IPS-18a (cell line): ENCODE data around the gene IQGAP2.
"Not testable (repeated sequence)": the region's sequence is repeated elsewhere in the genome, so short reads cannot be mapped to it uniquely, and the experiment has no call there.

Experiments
- H3K27ac ChIP-seq: one replicate; pipeline ENCODE4 v1.5.1; 2013; ENCODE audit warnings: low read length
- H3K27me3 ChIP-seq: one replicate; pipeline ENCODE4 v1.6.1; 2013; ENCODE audit warnings: mild to moderate bottlenecking, low read length; ENCODE audit not compliant: control insufficient read depth, insufficient read depth
- H3K36me3 ChIP-seq: one replicate; pipeline ENCODE4 v1.6.1; 2013; ENCODE audit warnings: low read depth, low read length; ENCODE audit not compliant: control insufficient read depth
- H3K4me1 ChIP-seq: one replicate; pipeline ENCODE4 v1.6.1; 2013; ENCODE audit warnings: low read depth, low read length; ENCODE audit not compliant: control insufficient read depth
- H3K4me3 ChIP-seq: one replicate; pipeline ENCODE4 v1.5.1; 2013; ENCODE audit warnings: low read length
- H3K9ac ChIP-seq: one replicate; pipeline ENCODE4 v1.6.1; 2013; ENCODE audit warnings: mild to moderate bottlenecking, low read length, moderate library complexity
- H3K9me3 ChIP-seq: one replicate; pipeline ENCODE4 v1.6.1; 2013; ENCODE audit warnings: low read depth, low read length; ENCODE audit not compliant: control insufficient read depth

The IQGAP2 gene

GRCh38 chr5:76497986-76498717, 95.1 kb downstream of the IQGAP2 start:
- H3K4me3 ChIP-seq = no peak overlapping the region
- no peaks in the 10 kb centered on the region for H3K27me3 ChIP-seq
- H3K27ac ChIP-seq = no peak overlapping the region
- H3K36me3 ChIP-seq = no peaks in the 10 kb centered on the region
- peaks cover 52% of the 10 kb centered on the region for H3K4me1 ChIP-seq
- no peaks in the 10 kb centered on the region for H3K9me3 ChIP-seq
- no peak overlapping the region for H3K9ac ChIP-seq

DNA sequence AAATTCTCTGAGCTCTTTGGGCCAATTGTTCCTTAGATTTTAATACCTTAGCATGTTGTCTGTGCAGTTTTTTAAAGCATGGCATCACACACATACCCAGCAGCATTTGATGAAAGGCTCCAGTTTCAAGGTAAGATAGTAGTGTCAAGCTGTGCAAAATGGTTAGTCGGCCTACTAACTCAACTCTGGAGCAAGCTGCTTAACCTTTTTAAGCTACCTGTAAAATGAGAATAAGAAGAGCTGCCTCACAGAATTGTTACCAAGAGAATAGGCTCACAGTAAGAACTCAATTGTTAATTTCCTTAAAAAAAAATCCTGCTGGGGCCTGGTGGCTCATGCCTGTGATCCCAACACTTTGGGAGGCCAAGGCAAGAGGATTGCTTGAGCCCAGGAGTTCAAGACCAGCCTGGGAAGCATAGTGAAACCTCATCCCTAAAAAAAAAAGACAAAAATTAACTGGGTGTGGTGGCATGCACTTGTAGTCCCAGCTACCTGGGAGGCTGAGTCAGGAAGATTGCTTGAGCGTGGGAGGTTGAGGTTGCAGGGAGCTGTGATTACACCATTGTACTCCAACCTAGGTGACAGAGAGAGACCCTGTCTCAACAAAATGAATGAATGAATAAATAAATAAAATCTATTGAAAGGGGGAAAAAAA, 96.5 kb downstream of the IQGAP2 start:
- peak overlapping the region; percentile 9 for H3K27ac ChIP-seq
- H3K9ac ChIP-seq = no peak overlapping the region
- H3K27me3 ChIP-seq = no peaks in the 10 kb centered on the region
- no peaks in the 10 kb centered on the region for H3K36me3 ChIP-seq
- H3K4me3 ChIP-seq = peak overlapping the region; percentile 0
- peaks cover 50% of the 10 kb centered on the region for H3K4me1 ChIP-seq
- no peaks in the 10 kb centered on the region for H3K9me3 ChIP-seq

GRCh38 chr5:76500633-76501393, 97.7 kb downstream of the IQGAP2 start:
- Histone ChIP-seq H3K27me3 (no peaks in the 10 kb centered on the region), H3K4me1 (peaks cover 43% of the 10 kb centered on the region), H3K9ac (no peak overlapping the region), H3K36me3 (no peaks in the 10 kb centered on the region), H3K9me3 (no peaks in the 10 kb centered on the region), H3K4me3 (no peak overlapping the region), H3K27ac (no peak overlapping the region)

- H3K4me3 ChIP-seq = no peak overlapping the region
- peaks cover 23% of the 10 kb centered on the region for H3K4me1 ChIP-seq
- no peaks in the 10 kb centered on the region for H3K27me3 ChIP-seq
- no peaks in the 10 kb centered on the region for H3K9me3 ChIP-seq
- no peak overlapping the region for H3K27ac ChIP-seq
- no peaks in the 10 kb centered on the region for H3K36me3 ChIP-seq
- no peak overlapping the region for H3K9ac ChIP-seq
Observed at GRCh38 chr5:76503929-76504328, 100.8 kb downstream of the IQGAP2 start.

DNA sequence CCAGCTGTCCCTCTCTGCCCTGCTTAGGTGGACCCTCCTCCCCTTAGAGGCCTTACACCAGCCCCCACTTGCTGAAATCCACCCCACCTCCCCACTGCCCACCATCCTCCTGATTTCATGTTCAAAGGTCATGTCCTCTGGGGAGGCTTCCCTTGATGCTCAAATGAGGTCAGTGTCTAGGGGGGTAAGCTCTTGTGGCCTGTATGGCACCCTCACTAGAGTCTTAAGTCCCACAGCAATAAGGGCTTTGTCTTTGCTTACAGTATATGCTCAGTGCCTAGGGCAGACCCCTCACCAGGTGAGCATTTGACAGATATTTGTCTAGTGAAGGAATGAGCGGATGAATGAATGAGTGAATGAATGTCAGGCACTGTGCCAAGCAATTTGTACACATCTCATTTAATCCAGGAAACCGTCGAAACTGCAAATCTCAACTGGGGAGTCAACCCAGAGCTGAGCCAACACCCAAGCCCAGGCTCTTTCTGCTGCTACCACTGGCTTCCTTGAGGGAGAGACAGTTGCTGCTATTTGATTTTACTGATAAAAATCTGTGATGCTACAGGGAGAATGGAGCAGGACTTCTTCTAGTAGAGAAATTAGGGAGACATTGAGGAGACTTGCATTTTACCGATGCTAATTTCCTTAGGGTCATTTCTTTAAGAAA, 101.9 kb downstream of the IQGAP2 start:
- H3K4me1 ChIP-seq = peaks cover 14% of the 10 kb centered on the region

GRCh38 chr5:76513476-76513875, 110.4 kb downstream of the IQGAP2 start:
- Histone ChIP-seq H3K9ac (no peak overlapping the region), H3K27ac (no peak overlapping the region), H3K4me3 (no peak overlapping the region), H3K36me3 (no peaks in the 10 kb centered on the region), H3K4me1 (peaks cover 14% of the 10 kb centered on the region), H3K9me3 (no peaks in the 10 kb centered on the region), H3K27me3 (no peaks in the 10 kb centered on the region)

More for the DNA sequence above, 101.9 kb downstream of the IQGAP2 start:
- Histone ChIP-seq H3K9ac (no peak overlapping the region), H3K27me3 (no peaks in the 10 kb centered on the region), H3K36me3 (no peaks in the 10 kb centered on the region), H3K27ac (no peak overlapping the region), H3K4me3 (no peak overlapping the region), H3K9me3 (no peaks in the 10 kb centered on the region)

DNA sequence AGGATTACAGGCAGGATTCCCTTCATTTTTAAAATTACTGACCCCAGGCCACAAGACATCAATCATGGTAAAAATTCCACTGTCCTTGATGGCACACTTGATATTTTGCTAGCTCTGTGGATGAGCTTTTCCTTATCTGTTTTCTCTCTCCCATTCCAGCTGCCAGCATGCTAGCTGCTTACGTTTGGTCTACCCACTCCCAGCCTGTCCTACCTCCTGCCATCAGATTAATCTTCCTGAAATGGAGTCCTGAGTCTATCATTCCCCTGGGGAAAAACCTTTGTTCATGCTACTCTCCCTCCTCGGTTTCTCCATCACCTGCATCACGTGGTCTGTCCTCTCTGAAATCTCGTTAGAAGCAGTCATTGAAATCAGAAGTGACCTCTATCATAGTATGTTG, 111.2 kb downstream of the IQGAP2 start:
- H3K4me1 ChIP-seq = peaks cover 14% of the 10 kb centered on the region
- H3K27ac ChIP-seq = no peak overlapping the region
- no peak overlapping the region for H3K4me3 ChIP-seq
- no peak overlapping the region for H3K9ac ChIP-seq
- H3K36me3 ChIP-seq = no peaks in the 10 kb centered on the region
- no peaks in the 10 kb centered on the region for H3K27me3 ChIP-seq
- H3K9me3 ChIP-seq = no peaks in the 10 kb centered on the region

DNA sequence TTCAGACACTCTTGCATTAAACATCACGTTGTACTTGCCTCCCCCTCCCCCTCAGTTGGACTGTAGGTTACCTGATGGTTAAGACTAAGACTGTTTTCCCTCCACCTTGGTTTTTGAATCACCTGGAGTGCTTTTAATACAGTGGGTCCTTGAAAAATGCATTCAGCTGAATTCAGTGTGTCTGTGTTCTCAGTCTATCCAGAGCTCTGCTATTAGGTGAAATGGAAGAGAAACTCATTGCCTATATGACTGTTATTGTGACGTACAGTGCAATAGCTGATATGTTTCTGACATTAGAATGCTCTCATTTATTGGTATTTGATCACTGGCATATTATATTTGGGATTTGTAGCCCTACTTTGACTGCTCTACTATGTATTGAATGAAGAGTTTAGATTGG, 111.6 kb downstream of the IQGAP2 start:
- H3K27ac ChIP-seq = no peak overlapping the region
- H3K4me1 ChIP-seq = peaks cover 14% of the 10 kb centered on the region
- no peaks in the 10 kb centered on the region for H3K27me3 ChIP-seq
- H3K9me3 ChIP-seq = no peaks in the 10 kb centered on the region
- H3K4me3 ChIP-seq = no peak overlapping the region
- H3K9ac ChIP-seq = no peak overlapping the region
- H3K36me3 ChIP-seq = no peaks in the 10 kb centered on the region

GRCh38 chr5:76517334-76517733, 114.2 kb downstream of the IQGAP2 start:
- H3K36me3 ChIP-seq = no peaks in the 10 kb centered on the region
- no peak overlapping the region for H3K9ac ChIP-seq
- H3K27me3 ChIP-seq = no peaks in the 10 kb centered on the region
- H3K9me3 ChIP-seq = no peaks in the 10 kb centered on the region
- H3K4me3 ChIP-seq = no peak overlapping the region
- H3K4me1 ChIP-seq = peaks cover 14% of the 10 kb centered on the region
- H3K27ac ChIP-seq = no peak overlapping the region

DNA sequence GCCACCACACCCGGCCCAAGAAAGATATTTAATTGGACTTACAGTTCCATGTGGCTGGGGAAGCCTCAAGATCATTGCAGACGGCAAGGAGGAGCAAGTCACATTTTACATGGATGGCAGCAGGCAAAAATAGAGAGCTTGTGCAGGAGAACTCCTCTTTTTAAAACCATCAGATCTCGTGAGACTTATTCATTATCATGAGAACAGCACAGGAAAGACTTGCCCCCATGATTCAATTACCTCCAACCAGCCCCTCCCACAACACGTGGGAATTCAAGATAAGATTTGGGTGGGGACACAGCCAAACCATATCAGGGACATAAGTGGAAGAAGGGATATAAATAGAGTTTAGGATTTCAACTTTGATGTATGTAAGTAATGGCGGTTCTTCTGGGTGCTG, 115.2 kb downstream of the IQGAP2 start:
- not testable (repeated sequence) for H3K4me3 ChIP-seq, H3K27ac ChIP-seq, H3K9ac ChIP-seq, H3K9me3 ChIP-seq, H3K36me3 ChIP-seq, H3K27me3 ChIP-seq
- H3K4me1 ChIP-seq = peaks cover 17% of the 10 kb centered on the region

DNA sequence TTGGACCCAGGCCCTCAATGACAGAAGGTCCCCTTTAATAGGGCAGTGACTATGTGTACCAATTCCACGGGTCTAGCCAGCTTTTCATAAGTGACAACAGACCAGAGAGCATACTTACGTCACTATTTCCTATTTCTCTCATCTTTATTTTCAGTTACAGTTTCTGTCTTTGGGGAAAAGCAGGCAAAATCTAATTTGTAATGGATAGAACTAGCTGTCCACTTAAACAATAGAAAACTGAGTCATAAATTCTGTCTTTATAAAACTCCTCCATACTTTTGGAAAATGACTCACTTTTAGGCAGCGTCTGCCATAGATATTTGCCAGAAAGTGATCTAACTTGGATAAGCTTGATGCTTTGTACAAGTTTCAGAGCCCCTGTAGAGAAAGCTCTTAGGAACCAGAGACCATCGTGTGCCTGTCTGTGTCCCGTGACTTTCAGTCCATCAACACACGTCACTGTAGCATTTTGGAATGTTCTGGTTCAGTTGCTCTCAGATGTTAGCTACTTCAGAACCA, 118.2 kb downstream of the IQGAP2 start:
- Histone ChIP-seq H3K27ac (no peak overlapping the region), H3K4me3 (no peak overlapping the region), H3K9ac (no peak overlapping the region), H3K36me3 (no peaks in the 10 kb centered on the region), H3K4me1 (peaks cover 36% of the 10 kb centered on the region), H3K9me3 (no peaks in the 10 kb centered on the region), H3K27me3 (no peaks in the 10 kb centered on the region)
